SK-N-SH treated with all-trans-retinoic acid at 6 μM for 48 hours (cell line): ENCODE results near the gene SMG5.

Experiments
- ATAC-seq: fragments of 200-7000 bp; cut with Tn5 transposase; 3 replicates; pipeline ENCODE4 v1.9.1; 2020; ENCODE audit warnings: mild to moderate bottlenecking, moderate library complexity
- ARNTL ChIP-seq: fragments of 450-650 bp; formaldehyde crosslinking; IDR thresholded peaks from 2 replicates; pipeline ENCODE4 v1.5.0; 2020; ENCODE audit warnings: low read depth, mild to moderate bottlenecking, moderate library complexity, borderline replicate concordance
- BACH2 ChIP-seq: fragments of 250-450 bp; sonication (Bioruptor Pico); IDR thresholded peaks from 2 replicates; pipeline ENCODE4 v1.9.0; 2021; ENCODE audit warnings: mild to moderate bottlenecking, borderline replicate concordance
- CSDC2 ChIP-seq: fragments of 250-450 bp; sonication (Bioruptor Pico); IDR thresholded peaks from 2 replicates; pipeline ENCODE4 v1.5.0; 2020; ENCODE audit warnings: mild to moderate bottlenecking, moderate library complexity
- ESRRG ChIP-seq: fragments of 250-450 bp; sonication (Bioruptor Pico); IDR thresholded peaks from 2 replicates; pipeline ENCODE4 v1.6.1; 2021; ENCODE audit warnings: mild to moderate bottlenecking
- ISL1 ChIP-seq: fragments of 250-450 bp; sonication (Bioruptor Pico); IDR thresholded peaks from 2 replicates; pipeline ENCODE4 v2.1.2; 2022; ENCODE audit warnings: mild to moderate bottlenecking, moderate library complexity
- OSR1 ChIP-seq: fragments of 250-450 bp; sonication (Bioruptor Pico); IDR thresholded peaks from 2 replicates; pipeline ENCODE4 v1.8.0; 2022; ENCODE audit warnings: moderate library complexity, mild to moderate bottlenecking, inconsistent platforms
- PPARA ChIP-seq: fragments of 250-450 bp; sonication (Bioruptor Pico); IDR thresholded peaks from 2 replicates; pipeline ENCODE4 v1.5.0; 2020; ENCODE audit warnings: mild to moderate bottlenecking, borderline replicate concordance
- RARB ChIP-seq: fragments of 250-450 bp; sonication (Bioruptor Pico); IDR thresholded peaks from 2 replicates; pipeline ENCODE4 v1.8.0; 2021; ENCODE audit warnings: mild to moderate bottlenecking, moderate library complexity
- SNAI2 ChIP-seq: fragments of 250-450 bp; sonication (Bioruptor Pico); IDR thresholded peaks from 2 replicates; pipeline ENCODE4 v1.5.0; 2020; ENCODE audit warnings: mild to moderate bottlenecking, moderate library complexity
- TCF4 ChIP-seq: fragments of 250-450 bp; sonication (Bioruptor Pico); IDR thresholded peaks from 2 replicates; pipeline ENCODE4 v1.8.0; 2021; ENCODE audit warnings: mild to moderate bottlenecking, moderate library complexity, borderline replicate concordance
- TOX ChIP-seq: fragments of 250-450 bp; sonication (Bioruptor Pico); IDR thresholded peaks from 2 replicates; pipeline ENCODE4 v1.8.0; 2021; ENCODE audit warnings: mild to moderate bottlenecking, moderate library complexity, borderline replicate concordance
- ZC3H10 ChIP-seq: fragments of 250-450 bp; sonication (Bioruptor Pico); IDR thresholded peaks from 2 replicates; pipeline ENCODE4 v1.5.1; 2021; ENCODE audit warnings: mild to moderate bottlenecking, moderate library complexity
- ZFP3 ChIP-seq: fragments of 250-450 bp; sonication (Bioruptor Pico); IDR thresholded peaks from 2 replicates; pipeline ENCODE4 v1.5.0; 2020; ENCODE audit warnings: mild to moderate bottlenecking, moderate library complexity
- ZFP30 ChIP-seq: fragments of 450-650 bp; formaldehyde crosslinking; IDR thresholded peaks from 2 replicates; pipeline ENCODE4 v1.5.0; 2022; ENCODE audit warnings: mild to moderate bottlenecking, moderate library complexity
- ZNF565 ChIP-seq: fragments of 450-650 bp; formaldehyde crosslinking; conservative IDR thresholded peaks from 2 replicates; pipeline ENCODE4 v1.5.0; 2020; ENCODE audit warnings: low read depth, mild to moderate bottlenecking, moderate library complexity
- ZNF70 ChIP-seq: fragments of 450-650 bp; formaldehyde crosslinking; IDR thresholded peaks from 2 replicates; pipeline ENCODE4 v1.5.0; 2020; ENCODE audit warnings: mild to moderate bottlenecking, moderate library complexity
- ZNF8 ChIP-seq: fragments of 450-650 bp; formaldehyde crosslinking; IDR thresholded peaks from 2 replicates; pipeline ENCODE4 v1.5.0; 2020; ENCODE audit warnings: mild to moderate bottlenecking, moderate library complexity
- TF ChIP-seq, protein P1 (sequence below): fragments of 250-450 bp; sonication (Bioruptor Pico); IDR thresholded peaks from 2 replicates; pipeline ENCODE4 v1.8.0; 2020; ENCODE audit warnings: mild to moderate bottlenecking, moderate library complexity, borderline replicate concordance
- TF ChIP-seq, protein P2 (sequence below): fragments of 250-450 bp; sonication (Bioruptor Pico); IDR thresholded peaks from 2 replicates; pipeline ENCODE4 v1.8.0; 2021; ENCODE audit warnings: low read depth, mild to moderate bottlenecking, moderate library complexity, borderline replicate concordance
- TF ChIP-seq, protein P3 (sequence below): fragments of 250-450 bp; sonication (Bioruptor Pico); IDR thresholded peaks from 2 replicates; pipeline ENCODE4 v1.5.0; 2020; ENCODE audit warnings: mild to moderate bottlenecking, moderate library complexity
- TF ChIP-seq, protein P4 (sequence below): fragments of 250-450 bp; sonication (Bioruptor Pico); IDR thresholded peaks from 2 replicates; pipeline ENCODE4 v1.5.1; 2020; ENCODE audit warnings: low read depth, mild to moderate bottlenecking, moderate library complexity
- TF ChIP-seq, protein P5 (sequence below): fragments of 250-450 bp; sonication (Bioruptor Pico); IDR thresholded peaks from 2 replicates; pipeline ENCODE4 v1.5.1; 2021; ENCODE audit warnings: mild to moderate bottlenecking, moderate library complexity

The SMG5 gene

DNA sequence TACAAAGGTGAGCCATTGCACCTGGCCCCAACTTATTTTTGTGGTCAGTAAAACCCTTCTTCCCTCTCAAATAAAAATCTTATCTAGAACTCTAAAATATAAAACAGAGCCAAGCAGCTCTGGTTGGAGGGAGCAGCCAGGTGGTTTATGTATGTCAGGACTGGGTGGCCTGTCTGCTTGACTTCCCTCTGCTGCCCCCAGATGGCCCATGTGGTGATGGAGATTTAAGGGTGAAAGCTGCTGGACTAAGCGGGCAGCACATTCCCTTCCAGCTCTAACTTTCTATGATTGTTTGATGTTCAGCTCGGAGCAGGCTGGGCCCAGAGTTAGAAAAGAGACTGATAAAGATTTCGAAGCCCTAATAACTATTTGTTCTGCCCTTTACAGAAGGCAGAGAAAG, 22.8 kb downstream of the SMG5 start:
- peak; percentile 60 for ATAC-seq
- no peak for TF ChIP-seq ZC3H10 (CRISPR knock-in tag)
- TF ChIP-seq CSDC2 (CRISPR knock-in tag), result no peak
- TF ChIP-seq, protein P1, sequence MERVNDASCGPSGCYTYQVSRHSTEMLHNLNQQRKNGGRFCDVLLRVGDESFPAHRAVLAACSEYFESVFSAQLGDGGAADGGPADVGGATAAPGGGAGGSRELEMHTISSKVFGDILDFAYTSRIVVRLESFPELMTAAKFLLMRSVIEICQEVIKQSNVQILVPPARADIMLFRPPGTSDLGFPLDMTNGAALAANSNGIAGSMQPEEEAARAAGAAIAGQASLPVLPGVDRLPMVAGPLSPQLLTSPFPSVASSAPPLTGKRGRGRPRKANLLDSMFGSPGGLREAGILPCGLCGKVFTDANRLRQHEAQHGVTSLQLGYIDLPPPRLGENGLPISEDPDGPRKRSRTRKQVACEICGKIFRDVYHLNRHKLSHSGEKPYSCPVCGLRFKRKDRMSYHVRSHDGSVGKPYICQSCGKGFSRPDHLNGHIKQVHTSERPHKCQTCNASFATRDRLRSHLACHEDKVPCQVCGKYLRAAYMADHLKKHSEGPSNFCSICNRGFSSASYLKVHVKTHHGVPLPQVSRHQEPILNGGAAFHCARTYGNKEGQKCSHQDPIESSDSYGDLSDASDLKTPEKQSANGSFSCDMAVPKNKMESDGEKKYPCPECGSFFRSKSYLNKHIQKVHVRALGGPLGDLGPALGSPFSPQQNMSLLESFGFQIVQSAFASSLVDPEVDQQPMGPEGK, result no peak
- TF ChIP-seq ZFP30 (CRISPR knock-in tag), result no peak
- TF ChIP-seq ISL1 (CRISPR knock-in tag), result no peak
- no peak for TF ChIP-seq OSR1 (CRISPR knock-in tag)
- TF ChIP-seq ARNTL (CRISPR knock-in tag), result no peak
- TF ChIP-seq, protein P2, sequence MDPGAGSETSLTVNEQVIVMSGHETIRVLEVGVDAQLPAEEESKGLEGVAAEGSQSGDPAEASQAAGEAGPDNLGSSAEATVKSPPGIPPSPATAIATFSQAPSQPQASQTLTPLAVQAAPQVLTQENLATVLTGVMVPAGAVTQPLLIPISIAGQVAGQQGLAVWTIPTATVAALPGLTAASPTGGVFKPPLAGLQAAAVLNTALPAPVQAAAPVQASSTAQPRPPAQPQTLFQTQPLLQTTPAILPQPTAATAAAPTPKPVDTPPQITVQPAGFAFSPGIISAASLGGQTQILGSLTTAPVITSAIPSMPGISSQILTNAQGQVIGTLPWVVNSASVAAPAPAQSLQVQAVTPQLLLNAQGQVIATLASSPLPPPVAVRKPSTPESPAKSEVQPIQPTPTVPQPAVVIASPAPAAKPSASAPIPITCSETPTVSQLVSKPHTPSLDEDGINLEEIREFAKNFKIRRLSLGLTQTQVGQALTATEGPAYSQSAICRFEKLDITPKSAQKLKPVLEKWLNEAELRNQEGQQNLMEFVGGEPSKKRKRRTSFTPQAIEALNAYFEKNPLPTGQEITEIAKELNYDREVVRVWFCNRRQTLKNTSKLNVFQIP (CRISPR knock-in tag), result no peak
- TF ChIP-seq, protein P3, sequence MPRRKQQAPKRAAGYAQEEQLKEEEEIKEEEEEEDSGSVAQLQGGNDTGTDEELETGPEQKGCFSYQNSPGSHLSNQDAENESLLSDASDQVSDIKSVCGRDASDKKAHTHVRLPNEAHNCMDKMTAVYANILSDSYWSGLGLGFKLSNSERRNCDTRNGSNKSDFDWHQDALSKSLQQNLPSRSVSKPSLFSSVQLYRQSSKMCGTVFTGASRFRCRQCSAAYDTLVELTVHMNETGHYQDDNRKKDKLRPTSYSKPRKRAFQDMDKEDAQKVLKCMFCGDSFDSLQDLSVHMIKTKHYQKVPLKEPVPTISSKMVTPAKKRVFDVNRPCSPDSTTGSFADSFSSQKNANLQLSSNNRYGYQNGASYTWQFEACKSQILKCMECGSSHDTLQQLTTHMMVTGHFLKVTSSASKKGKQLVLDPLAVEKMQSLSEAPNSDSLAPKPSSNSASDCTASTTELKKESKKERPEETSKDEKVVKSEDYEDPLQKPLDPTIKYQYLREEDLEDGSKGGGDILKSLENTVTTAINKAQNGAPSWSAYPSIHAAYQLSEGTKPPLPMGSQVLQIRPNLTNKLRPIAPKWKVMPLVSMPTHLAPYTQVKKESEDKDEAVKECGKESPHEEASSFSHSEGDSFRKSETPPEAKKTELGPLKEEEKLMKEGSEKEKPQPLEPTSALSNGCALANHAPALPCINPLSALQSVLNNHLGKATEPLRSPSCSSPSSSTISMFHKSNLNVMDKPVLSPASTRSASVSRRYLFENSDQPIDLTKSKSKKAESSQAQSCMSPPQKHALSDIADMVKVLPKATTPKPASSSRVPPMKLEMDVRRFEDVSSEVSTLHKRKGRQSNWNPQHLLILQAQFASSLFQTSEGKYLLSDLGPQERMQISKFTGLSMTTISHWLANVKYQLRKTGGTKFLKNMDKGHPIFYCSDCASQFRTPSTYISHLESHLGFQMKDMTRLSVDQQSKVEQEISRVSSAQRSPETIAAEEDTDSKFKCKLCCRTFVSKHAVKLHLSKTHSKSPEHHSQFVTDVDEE (CRISPR knock-in tag), result no peak
- TF ChIP-seq BACH2, result no peak
- TF ChIP-seq TCF4, result no peak
- TF ChIP-seq, protein P4, sequence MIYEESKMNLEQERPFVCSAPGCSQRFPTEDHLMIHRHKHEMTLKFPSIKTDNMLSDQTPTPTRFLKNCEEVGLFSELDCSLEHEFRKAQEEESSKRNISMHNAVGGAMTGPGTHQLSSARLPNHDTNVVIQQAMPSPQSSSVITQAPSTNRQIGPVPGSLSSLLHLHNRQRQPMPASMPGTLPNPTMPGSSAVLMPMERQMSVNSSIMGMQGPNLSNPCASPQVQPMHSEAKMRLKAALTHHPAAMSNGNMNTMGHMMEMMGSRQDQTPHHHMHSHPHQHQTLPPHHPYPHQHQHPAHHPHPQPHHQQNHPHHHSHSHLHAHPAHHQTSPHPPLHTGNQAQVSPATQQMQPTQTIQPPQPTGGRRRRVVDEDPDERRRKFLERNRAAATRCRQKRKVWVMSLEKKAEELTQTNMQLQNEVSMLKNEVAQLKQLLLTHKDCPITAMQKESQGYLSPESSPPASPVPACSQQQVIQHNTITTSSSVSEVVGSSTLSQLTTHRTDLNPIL, result no peak
- TF ChIP-seq SNAI2 (CRISPR knock-in tag), result no peak
- no peak for TF ChIP-seq ZFP3 (CRISPR knock-in tag)

DNA sequence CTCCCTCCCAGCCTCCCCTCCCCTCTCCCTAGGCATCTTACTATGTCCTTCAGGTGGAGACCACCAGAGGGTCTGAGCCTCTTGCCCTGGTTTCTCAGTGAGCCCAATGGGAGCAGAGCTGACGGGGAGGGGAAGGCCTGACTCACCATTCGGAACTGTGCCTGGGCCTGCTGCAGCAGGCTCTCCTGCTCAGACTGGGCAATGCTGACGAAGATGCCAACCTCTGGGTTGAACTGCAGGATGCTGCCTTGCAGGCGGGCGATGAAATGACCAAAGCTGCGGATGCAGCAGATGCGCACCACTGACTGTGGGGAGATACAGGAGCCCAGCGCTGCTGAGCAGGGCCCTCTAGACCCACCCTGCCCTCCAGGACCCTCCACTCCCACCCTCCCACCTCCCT, 23.8 kb downstream of the SMG5 start:
- ATAC-seq, result no peak
- no peak for TF ChIP-seq TOX (CRISPR knock-in tag)
- TF ChIP-seq ZC3H10 (CRISPR knock-in tag), result no peak
- TF ChIP-seq ZNF70 (CRISPR knock-in tag), result no peak
- TF ChIP-seq SNAI2 (CRISPR knock-in tag), result no peak
- TF ChIP-seq ISL1 (CRISPR knock-in tag), result no peak
- TF ChIP-seq PPARA, result no peak
- no peak for TF ChIP-seq RARB (CRISPR knock-in tag)
- no peak for TF ChIP-seq ZFP3 (CRISPR knock-in tag)
- no peak for TF ChIP-seq BACH2
- no peak for TF ChIP-seq ESRRG (CRISPR knock-in tag)
- TF ChIP-seq, protein P3 (CRISPR knock-in tag), result no peak
- TF ChIP-seq, protein P2 (CRISPR knock-in tag), result no peak
- TF ChIP-seq, protein P1, result no peak
- no peak for TF ChIP-seq CSDC2 (CRISPR knock-in tag)
- TF ChIP-seq ZFP30 (CRISPR knock-in tag), result no peak
- TF ChIP-seq ZNF8 (CRISPR knock-in tag), result no peak
- TF ChIP-seq, protein P4, result no peak
- TF ChIP-seq, protein P5, sequence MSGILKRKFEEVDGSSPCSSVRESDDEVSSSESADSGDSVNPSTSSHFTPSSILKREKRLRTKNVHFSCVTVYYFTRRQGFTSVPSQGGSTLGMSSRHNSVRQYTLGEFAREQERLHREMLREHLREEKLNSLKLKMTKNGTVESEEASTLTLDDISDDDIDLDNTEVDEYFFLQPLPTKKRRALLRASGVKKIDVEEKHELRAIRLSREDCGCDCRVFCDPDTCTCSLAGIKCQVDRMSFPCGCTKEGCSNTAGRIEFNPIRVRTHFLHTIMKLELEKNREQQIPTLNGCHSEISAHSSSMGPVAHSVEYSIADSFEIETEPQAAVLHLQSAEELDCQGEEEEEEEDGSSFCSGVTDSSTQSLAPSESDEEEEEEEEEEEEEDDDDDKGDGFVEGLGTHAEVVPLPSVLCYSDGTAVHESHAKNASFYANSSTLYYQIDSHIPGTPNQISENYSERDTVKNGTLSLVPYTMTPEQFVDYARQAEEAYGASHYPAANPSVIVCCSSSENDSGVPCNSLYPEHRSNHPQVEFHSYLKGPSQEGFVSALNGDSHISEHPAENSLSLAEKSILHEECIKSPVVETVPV (CRISPR knock-in tag), result no peak
- no peak for TF ChIP-seq ZNF565
- TF ChIP-seq, all 23 proteins: peak for 0
